ENCODE results near the gene STXBP5. TPM values are rescaled to one million over a fixed set of nuclear protein-coding genes. Genes with fewer than 3 reads are reported as not detected.

STXBP5 gene
- total and polyA plus RNA-seq, 2 experiments from 2014 or later: 11.1 to 30.3 TPM

DNA sequence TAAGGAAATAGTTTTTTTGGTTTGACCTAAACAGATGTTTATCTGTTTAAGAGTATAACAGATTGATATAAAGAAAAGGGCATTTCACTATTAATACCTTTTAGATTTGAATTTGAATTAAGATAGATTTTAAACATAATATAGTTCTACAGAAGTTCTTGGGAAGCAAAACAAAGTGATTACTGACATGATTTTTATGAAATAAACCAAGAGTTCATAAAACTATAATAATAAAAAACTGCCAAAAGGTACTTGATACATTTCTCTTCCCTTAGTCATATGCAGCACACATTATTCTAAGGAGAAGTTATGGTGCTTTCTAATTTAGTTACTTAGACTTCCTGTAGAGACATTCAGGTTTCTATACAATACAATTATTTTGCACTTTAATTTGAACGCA lies 9.6 kb downstream of the STXBP5 start:
- H3K27me3 ChIP-seq: no peaks in the 10 kb centered on the region
- H3K9me3 ChIP-seq (ENCODE audit: low read depth): no peaks in the 10 kb centered on the region
- no peak overlapping the region for H3K27ac ChIP-seq
- no peaks in the 10 kb centered on the region for H3K36me3 ChIP-seq (replicated peaks; ENCODE audit: insufficient read depth, low read depth)
- TF ChIP-seq EZH2phosphoT487 (IDR thresholded peaks at IDR 0.05; ENCODE audit: low read depth, severe bottlenecking, unreplicated experiment) (no peak), EZH2 (IDR thresholded peaks at IDR 0.05; ENCODE audit: borderline replicate concordance) (no peak)
- TF ChIP-seq, protein P1, sequence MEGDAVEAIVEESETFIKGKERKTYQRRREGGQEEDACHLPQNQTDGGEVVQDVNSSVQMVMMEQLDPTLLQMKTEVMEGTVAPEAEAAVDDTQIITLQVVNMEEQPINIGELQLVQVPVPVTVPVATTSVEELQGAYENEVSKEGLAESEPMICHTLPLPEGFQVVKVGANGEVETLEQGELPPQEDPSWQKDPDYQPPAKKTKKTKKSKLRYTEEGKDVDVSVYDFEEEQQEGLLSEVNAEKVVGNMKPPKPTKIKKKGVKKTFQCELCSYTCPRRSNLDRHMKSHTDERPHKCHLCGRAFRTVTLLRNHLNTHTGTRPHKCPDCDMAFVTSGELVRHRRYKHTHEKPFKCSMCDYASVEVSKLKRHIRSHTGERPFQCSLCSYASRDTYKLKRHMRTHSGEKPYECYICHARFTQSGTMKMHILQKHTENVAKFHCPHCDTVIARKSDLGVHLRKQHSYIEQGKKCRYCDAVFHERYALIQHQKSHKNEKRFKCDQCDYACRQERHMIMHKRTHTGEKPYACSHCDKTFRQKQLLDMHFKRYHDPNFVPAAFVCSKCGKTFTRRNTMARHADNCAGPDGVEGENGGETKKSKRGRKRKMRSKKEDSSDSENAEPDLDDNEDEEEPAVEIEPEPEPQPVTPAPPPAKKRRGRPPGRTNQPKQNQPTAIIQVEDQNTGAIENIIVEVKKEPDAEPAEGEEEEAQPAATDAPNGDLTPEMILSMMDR (IDR thresholded peaks at IDR 0.05; ENCODE audit: poor library complexity): no peak
- H3K4me3 ChIP-seq: no peak overlapping the region
- peaks cover 49% of the 10 kb centered on the region for H3K79me2 ChIP-seq
- H3K9me2 ChIP-seq (replicated peaks; ENCODE audit: insufficient read depth): no peaks in the 10 kb centered on the region
- H2AFZ ChIP-seq: no peak overlapping the region
- H3K4me1 ChIP-seq (ENCODE audit: insufficient read depth): no peaks in the 10 kb centered on the region
- no peak for DNase-seq (ENCODE audit: low spot score)
- H4K20me1 ChIP-seq (ENCODE audit: insufficient read depth, poor library complexity, severe bottlenecking): peaks cover under 1% of the 10 kb centered on the region
- WGBS (ENCODE audit: low lambda C conversion rate, missing lambda C conversion rate): 42% methylated on average over 1 of the region's 1 CpG
- no peak overlapping the region for H3K4me2 ChIP-seq

GRCh38 chr6:147214248-147215227 lies 10.3 kb downstream of the STXBP5 start:
- Histone ChIP-seq H3K27me3 (no peaks in the 10 kb centered on the region), H3K79me2 (peaks cover 47% of the 10 kb centered on the region), H2AFZ (no peak overlapping the region), H3K36me3 (replicated peaks; ENCODE audit: insufficient read depth, low read depth) (no peaks in the 10 kb centered on the region), H3K4me1 (ENCODE audit: insufficient read depth) (no peaks in the 10 kb centered on the region), H4K20me1 (ENCODE audit: insufficient read depth, poor library complexity, severe bottlenecking) (no peaks in the 10 kb centered on the region), H3K4me3 (no peak overlapping the region), H3K27ac (no peak overlapping the region), H3K9me2 (replicated peaks; ENCODE audit: insufficient read depth) (no peaks in the 10 kb centered on the region), H3K9me3 (ENCODE audit: low read depth) (no peaks in the 10 kb centered on the region), H3K4me2 (no peak overlapping the region)
- 93% methylated on average over 6 of the region's 6 CpGs for WGBS (ENCODE audit: low lambda C conversion rate, missing lambda C conversion rate)
- DNase-seq (ENCODE audit: low spot score): no peak
- TF ChIP-seq EZH2 (IDR thresholded peaks at IDR 0.05; ENCODE audit: borderline replicate concordance) (no peak), EZH2phosphoT487 (IDR thresholded peaks at IDR 0.05; ENCODE audit: low read depth, severe bottlenecking, unreplicated experiment) (no peak)
- TF ChIP-seq, protein P1 (IDR thresholded peaks at IDR 0.05; ENCODE audit: poor library complexity): no peak

DNA sequence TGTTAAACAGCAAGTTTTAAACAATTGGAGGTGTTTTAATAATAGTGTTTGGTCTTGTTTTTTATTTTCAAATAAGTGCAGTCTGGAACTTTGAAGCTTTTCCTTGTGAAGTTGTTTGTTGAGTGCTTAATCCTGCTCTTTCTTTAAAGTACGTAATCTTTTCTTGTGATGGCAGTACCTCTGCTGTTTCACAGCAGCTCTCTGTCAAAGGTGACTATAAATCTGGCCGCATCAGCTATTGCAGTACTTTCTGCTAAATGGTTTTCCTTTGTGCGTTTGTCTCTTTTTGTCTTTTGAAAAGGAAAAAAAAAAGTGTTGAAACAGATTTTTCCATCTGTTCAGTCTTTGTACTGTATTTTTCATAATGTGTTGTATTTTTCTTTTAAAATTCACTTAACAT lies 12.7 kb downstream of the STXBP5 start:
- H3K9me3 ChIP-seq (ENCODE audit: low read depth): no peaks in the 10 kb centered on the region
- peaks cover 53% of the 10 kb centered on the region for H3K79me2 ChIP-seq
- WGBS (ENCODE audit: low lambda C conversion rate, missing lambda C conversion rate): 45% methylated on average over 3 of the region's 3 CpGs
- no peak for DNase-seq (ENCODE audit: low spot score)
- no peaks in the 10 kb centered on the region for H3K27me3 ChIP-seq
- H3K4me1 ChIP-seq (ENCODE audit: insufficient read depth): peaks cover 2% of the 10 kb centered on the region
- no peaks in the 10 kb centered on the region for H3K9me2 ChIP-seq (replicated peaks; ENCODE audit: insufficient read depth)
- no peak overlapping the region for H3K27ac ChIP-seq
- H3K4me2 ChIP-seq: no peak overlapping the region
- no peak for TF ChIP-seq EZH2 (IDR thresholded peaks at IDR 0.05; ENCODE audit: borderline replicate concordance)
- TF ChIP-seq, protein P1 (IDR thresholded peaks at IDR 0.05; ENCODE audit: poor library complexity): no peak
- no peak for TF ChIP-seq EZH2phosphoT487 (IDR thresholded peaks at IDR 0.05; ENCODE audit: low read depth, severe bottlenecking, unreplicated experiment)
- H4K20me1 ChIP-seq (ENCODE audit: insufficient read depth, poor library complexity, severe bottlenecking): no peaks in the 10 kb centered on the region
- H2AFZ ChIP-seq: no peak overlapping the region
- no peak overlapping the region for H3K4me3 ChIP-seq
- no peaks in the 10 kb centered on the region for H3K36me3 ChIP-seq (replicated peaks; ENCODE audit: insufficient read depth, low read depth)

All from hepatocyte (in vitro differentiated cells).